GM12878 (cell line): ENCODE measurements around the gene SLC38A8.

ENCODE experiments used
- ATF3 ChIP-seq: IDR thresholded peaks from 2 replicates; pipeline ENCODE4 v1.6.1; 2011; ENCODE audit warnings: low read depth, mild to moderate bottlenecking, low read length, moderate library complexity, borderline replicate concordance; ENCODE audit errors: extremely low read depth
- POLR2AphosphoS5 ChIP-seq: IDR thresholded peaks from 2 replicates; pipeline ENCODE4 v1.6.1; 2011; ENCODE audit warnings: mild to moderate bottlenecking, low read length, inconsistent platforms
- SRF ChIP-seq, 2 experiments: IDR thresholded peaks; 2 replicates each; pipeline ENCODE4 v1.6.1; 2011; ENCODE audit warnings: low read depth in 2 of 2, low read length in 2 of 2, mild to moderate bottlenecking in 1 of 2, moderate library complexity in 1 of 2

- no peak for TF ChIP-seq SRF (IDR thresholded peaks at IDR 0.05; ENCODE audit: low read depth in 2 of 2, low read length in 2 of 2)
- TF ChIP-seq POLR2AphosphoS5, result no peak
- TF ChIP-seq ATF3, result no peak
Observed at GRCh38 chr16:83973581-83974385, 68.8 kb downstream of the SLC38A8 start.
